Ishikawa (cell line): ENCODE results near the gene TNIP1.
A peak's percentile ranks its signal among the peaks of the same experiment; 100 is the strongest.

Experiments used
- CEBPB ChIP-seq: IDR thresholded peaks from 2 replicates; pipeline ENCODE4 v1.6.1; 2012
- CREB1 ChIP-seq: IDR thresholded peaks from 2 replicates; pipeline ENCODE4 v1.6.1; 2012; ENCODE audit warnings: low read depth
- EGR1 ChIP-seq: IDR thresholded peaks from 2 replicates; pipeline ENCODE4 v1.6.1; 2012
- EP300 ChIP-seq: IDR thresholded peaks from 2 replicates; pipeline ENCODE4 v1.6.1; 2012; ENCODE audit warnings: borderline replicate concordance
- FOXM1 ChIP-seq: IDR thresholded peaks from 2 replicates; pipeline ENCODE4 v1.6.1; 2012; ENCODE audit warnings: low read depth, borderline replicate concordance
- NFIC ChIP-seq: IDR thresholded peaks from 2 replicates; pipeline ENCODE4 v1.6.1; 2012
- RAD21 ChIP-seq: IDR thresholded peaks from 2 replicates; pipeline ENCODE4 v1.6.1; 2012; ENCODE audit warnings: low read depth
- TAF1 ChIP-seq: IDR thresholded peaks from 2 replicates; pipeline ENCODE4 v1.6.1; 2012; ENCODE audit warnings: low read depth, mild to moderate bottlenecking
- TCF12 ChIP-seq: IDR thresholded peaks from 2 replicates; pipeline ENCODE4 v1.6.1; 2012; ENCODE audit warnings: low read depth
- TEAD4 ChIP-seq: IDR thresholded peaks from 2 replicates; pipeline ENCODE4 v1.6.1; 2012
- YY1 ChIP-seq: IDR thresholded peaks from 2 replicates; pipeline ENCODE4 v1.6.1; 2012; ENCODE audit warnings: low read depth
- ZBTB7A ChIP-seq: IDR thresholded peaks from 2 replicates; pipeline ENCODE4 v1.6.1; 2012; ENCODE audit warnings: low read depth
- TF ChIP-seq, protein P1 (sequence below): IDR thresholded peaks from 2 replicates; pipeline ENCODE4 v1.6.1; 2012
- TF ChIP-seq, protein P2 (sequence below): IDR thresholded peaks from 2 replicates; pipeline ENCODE4 v1.6.1; 2012; ENCODE audit warnings: low read depth, mild to moderate bottlenecking
- TF ChIP-seq, protein P3 (sequence below): IDR thresholded peaks from 2 replicates; pipeline ENCODE4 v1.6.1; 2012

Gene TNIP1, protein sequence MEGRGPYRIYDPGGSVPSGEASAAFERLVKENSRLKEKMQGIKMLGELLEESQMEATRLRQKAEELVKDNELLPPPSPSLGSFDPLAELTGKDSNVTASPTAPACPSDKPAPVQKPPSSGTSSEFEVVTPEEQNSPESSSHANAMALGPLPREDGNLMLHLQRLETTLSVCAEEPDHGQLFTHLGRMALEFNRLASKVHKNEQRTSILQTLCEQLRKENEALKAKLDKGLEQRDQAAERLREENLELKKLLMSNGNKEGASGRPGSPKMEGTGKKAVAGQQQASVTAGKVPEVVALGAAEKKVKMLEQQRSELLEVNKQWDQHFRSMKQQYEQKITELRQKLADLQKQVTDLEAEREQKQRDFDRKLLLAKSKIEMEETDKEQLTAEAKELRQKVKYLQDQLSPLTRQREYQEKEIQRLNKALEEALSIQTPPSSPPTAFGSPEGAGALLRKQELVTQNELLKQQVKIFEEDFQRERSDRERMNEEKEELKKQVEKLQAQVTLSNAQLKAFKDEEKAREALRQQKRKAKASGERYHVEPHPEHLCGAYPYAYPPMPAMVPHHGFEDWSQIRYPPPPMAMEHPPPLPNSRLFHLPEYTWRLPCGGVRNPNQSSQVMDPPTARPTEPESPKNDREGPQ

DNA sequence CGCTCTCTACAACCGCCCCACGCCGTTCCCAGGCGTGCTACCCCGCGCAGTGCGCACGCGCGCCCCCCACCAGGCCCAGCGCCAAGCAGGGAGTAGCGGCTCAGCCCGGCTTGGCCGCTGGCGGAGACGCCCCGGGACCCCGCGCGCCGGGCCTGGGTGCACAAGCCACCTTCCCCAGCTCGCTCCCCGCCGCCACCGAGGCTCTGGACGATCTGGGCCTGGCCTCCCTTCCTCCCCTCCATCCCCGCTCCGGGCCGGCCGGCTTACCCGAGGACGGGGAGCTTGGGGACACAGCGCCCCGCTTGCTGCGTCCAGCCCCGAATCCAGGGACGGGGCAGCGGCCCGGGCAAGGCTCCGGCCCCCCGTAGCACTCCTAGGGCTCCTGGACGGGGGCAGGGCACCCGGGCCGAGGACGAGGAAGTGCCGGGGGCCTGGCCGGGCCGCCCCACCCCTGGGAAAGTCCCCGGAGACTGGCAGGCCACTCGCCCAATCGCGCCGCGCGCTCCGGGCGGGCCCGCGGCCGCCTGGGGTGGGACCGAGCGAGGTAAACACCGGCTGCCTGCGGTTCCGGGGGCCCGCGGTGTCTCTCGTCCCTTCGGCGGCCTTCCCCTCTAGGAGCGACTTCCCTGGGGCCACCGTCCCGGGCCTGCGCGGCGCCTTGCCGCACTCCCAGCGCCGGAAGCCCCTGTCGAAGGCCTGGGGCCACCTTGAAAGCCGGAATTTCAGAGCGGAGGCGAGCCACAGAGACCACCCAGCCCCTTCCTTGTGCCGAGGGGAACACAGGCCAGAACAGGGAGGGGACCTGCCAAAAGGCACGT, at the start of gene TNIP1:
Gene TNIP1, minus strand, starts transcription at position 422 of the 818 bp plus-strand sequence. CDS start 15,939 bp downstream, outside the sequence.
- TF ChIP-seq RAD21 = no peak
- no peak for TF ChIP-seq CEBPB
- TF ChIP-seq FOXM1 = 0 out of 2 replicates have a peak, but pooled peaks have one; percentile 18
- TF ChIP-seq EP300 = no peak
- TF ChIP-seq, protein P1, sequence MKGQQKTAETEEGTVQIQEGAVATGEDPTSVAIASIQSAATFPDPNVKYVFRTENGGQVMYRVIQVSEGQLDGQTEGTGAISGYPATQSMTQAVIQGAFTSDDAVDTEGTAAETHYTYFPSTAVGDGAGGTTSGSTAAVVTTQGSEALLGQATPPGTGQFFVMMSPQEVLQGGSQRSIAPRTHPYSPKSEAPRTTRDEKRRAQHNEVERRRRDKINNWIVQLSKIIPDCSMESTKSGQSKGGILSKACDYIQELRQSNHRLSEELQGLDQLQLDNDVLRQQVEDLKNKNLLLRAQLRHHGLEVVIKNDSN = no peak
- TF ChIP-seq, protein P2, sequence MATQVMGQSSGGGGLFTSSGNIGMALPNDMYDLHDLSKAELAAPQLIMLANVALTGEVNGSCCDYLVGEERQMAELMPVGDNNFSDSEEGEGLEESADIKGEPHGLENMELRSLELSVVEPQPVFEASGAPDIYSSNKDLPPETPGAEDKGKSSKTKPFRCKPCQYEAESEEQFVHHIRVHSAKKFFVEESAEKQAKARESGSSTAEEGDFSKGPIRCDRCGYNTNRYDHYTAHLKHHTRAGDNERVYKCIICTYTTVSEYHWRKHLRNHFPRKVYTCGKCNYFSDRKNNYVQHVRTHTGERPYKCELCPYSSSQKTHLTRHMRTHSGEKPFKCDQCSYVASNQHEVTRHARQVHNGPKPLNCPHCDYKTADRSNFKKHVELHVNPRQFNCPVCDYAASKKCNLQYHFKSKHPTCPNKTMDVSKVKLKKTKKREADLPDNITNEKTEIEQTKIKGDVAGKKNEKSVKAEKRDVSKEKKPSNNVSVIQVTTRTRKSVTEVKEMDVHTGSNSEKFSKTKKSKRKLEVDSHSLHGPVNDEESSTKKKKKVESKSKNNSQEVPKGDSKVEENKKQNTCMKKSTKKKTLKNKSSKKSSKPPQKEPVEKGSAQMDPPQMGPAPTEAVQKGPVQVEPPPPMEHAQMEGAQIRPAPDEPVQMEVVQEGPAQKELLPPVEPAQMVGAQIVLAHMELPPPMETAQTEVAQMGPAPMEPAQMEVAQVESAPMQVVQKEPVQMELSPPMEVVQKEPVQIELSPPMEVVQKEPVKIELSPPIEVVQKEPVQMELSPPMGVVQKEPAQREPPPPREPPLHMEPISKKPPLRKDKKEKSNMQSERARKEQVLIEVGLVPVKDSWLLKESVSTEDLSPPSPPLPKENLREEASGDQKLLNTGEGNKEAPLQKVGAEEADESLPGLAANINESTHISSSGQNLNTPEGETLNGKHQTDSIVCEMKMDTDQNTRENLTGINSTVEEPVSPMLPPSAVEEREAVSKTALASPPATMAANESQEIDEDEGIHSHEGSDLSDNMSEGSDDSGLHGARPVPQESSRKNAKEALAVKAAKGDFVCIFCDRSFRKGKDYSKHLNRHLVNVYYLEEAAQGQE = no peak
- TF ChIP-seq TCF12 = peak; percentile 47; the same call in 1 of the 2 replicates
- no peak for TF ChIP-seq YY1
- no peak for TF ChIP-seq CREB1
- TF ChIP-seq, protein P3, sequence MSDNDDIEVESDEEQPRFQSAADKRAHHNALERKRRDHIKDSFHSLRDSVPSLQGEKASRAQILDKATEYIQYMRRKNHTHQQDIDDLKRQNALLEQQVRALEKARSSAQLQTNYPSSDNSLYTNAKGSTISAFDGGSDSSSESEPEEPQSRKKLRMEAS = 0 out of 2 replicates have a peak, but pooled peaks have one; percentile 8
- TF ChIP-seq EGR1 = no peak
- TF ChIP-seq TEAD4 = peak; percentile 19; the same call in 1 of the 2 replicates
- TF ChIP-seq NFIC = peak; percentile 66
- TF ChIP-seq TAF1 = peak; percentile 31
- TF ChIP-seq ZBTB7A = peak; percentile 20; the same call in 1 of the 2 replicates

DNA sequence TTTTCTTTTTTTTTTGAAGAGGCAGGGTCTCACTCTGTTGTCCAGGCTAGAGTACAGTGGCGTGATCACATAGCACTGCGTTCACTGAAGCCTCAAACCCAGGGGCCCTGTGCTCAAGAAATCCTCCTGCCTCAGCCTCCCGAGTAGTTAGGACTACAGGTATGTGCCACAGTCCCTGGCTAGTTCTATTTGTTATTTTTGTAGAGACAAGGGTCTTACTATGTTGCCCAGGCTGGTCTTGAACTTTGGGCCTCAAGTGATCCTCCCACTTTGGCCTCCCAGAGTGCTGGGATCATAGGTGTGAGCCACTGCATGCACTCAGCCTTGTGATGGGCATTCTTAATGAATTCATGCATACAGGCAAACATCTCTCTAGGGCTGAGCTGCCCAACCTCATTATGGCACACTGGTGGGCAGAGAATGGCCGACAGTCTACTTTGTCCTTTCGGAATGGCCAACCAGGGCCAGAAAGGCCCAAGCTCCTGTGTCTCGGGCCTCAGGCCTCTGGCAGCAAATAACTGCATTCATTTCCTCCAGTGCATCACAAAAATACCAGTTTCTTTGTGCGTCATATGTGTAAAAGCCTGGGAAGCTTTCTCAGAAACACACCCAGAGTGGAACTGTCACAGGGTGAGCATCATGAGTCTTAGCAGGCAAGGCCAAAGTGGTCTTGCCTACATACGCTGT, 49.5 kb upstream of the TNIP1 start:
- no peak for TF ChIP-seq TCF12
- TF ChIP-seq, protein P1 = no peak
- no peak for TF ChIP-seq FOXM1
- TF ChIP-seq, protein P3 = no peak
- TF ChIP-seq TEAD4 = no peak
- no peak for TF ChIP-seq CREB1
- TF ChIP-seq YY1 = no peak
- no peak for TF ChIP-seq EGR1
- TF ChIP-seq NFIC = no peak
- TF ChIP-seq, protein P2 = no peak
- no peak for TF ChIP-seq EP300
- TF ChIP-seq RAD21 = no peak
- no peak for TF ChIP-seq TAF1
- no peak for TF ChIP-seq CEBPB
- TF ChIP-seq ZBTB7A = no peak

DNA sequence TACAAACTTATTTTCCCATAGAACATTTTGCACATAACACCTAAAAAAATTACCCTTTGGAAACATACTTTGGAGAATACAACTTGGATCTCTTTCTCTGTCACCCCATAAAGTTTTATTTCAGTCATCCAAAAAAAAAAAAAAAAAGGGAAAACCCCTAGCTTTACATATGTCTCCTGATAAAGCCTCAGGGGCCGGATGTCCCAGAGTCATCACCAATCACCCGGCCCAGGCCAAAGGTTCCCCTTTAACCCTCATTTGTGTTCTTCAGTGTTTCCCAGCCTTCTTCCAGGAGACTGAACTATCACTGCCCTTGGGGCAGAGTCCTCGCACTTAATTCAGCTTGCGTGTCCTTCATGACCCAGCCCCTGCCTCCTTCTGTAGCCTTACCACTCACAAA, 48.0 kb upstream of the TNIP1 start:
- TF ChIP-seq FOXM1 (no peak), EGR1 (no peak), ZBTB7A (no peak), TAF1 (no peak), RAD21 (no peak), CEBPB (no peak), NFIC (no peak), EP300 (no peak), TCF12 (no peak), TEAD4 (no peak), CREB1 (no peak)
- TF ChIP-seq, protein P3 = no peak

DNA sequence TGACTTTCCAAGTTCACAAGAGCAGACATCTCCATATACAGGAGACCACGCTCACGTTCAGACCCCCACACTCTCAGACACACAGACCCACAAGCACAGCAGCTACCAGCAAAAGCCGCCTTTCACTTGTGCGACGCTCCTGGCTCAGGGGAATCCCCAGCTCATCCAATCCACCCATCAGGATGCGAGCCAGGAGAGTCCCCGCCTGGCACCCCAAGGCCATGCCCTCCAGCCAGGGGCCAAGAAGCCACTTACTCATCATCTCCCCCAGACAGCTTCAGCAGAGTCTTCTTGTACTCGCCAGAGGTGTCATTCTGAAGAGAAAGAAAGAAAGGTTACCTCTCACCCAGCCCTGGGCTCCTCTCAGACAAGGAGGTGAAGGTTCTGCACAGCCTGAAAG, 47.1 kb upstream of the TNIP1 start:
- no peak for TF ChIP-seq CREB1
